Liver (tissue), 9 donors: ENCODE results near the gene CLDN20. TPM values are rescaled to one million over a fixed set of nuclear protein-coding genes. Genes with fewer than 3 reads are reported as not detected.

Source experiments
- DNase-seq: peaks from one replicate; pipeline ENCODE4 v3.0.0-alpha.2; 2017; ENCODE audit warnings: low spot score
- H3K27ac ChIP-seq, 2 donors: one replicate each; pipeline ENCODE4 v1.7.0; 2013; ENCODE audit warnings: inconsistent platforms in 2 of 2, low read length in 2 of 2, control low read depth in 1 of 2, low read depth in 1 of 2, mild to moderate bottlenecking in 1 of 2
- H3K27me3 ChIP-seq, 4 donors: one replicate each; pipeline versions ENCODE4 v1.6.1 to v1.7.0; 2013; ENCODE audit warnings: low read length in 3 of 4, inconsistent platforms in 1 of 4, mild to moderate bottlenecking in 1 of 4, moderate library complexity in 1 of 4; ENCODE audit not compliant: control insufficient read depth in 4 of 4, insufficient read depth in 4 of 4
- H3K36me3 ChIP-seq, 4 donors: one replicate each; pipeline versions ENCODE4 v1.6.1 to v1.7.0; 2013; ENCODE audit warnings: low read length in 3 of 4, mild to moderate bottlenecking in 3 of 4, low read depth in 1 of 4, moderate library complexity in 1 of 4; ENCODE audit not compliant: control insufficient read depth in 4 of 4, insufficient read depth in 3 of 4
- H3K4me1 ChIP-seq, 4 donors: one replicate each; pipeline versions ENCODE4 v1.6.1 to v1.7.0; 2013; ENCODE audit warnings: low read length in 3 of 4, mild to moderate bottlenecking in 3 of 4, moderate library complexity in 1 of 4; ENCODE audit not compliant: control insufficient read depth in 4 of 4, insufficient read depth in 4 of 4
- H3K4me3 ChIP-seq, 3 donors: one replicate each; pipeline versions ENCODE4 v1.6.1 to v1.7.0; 2013; ENCODE audit warnings: low read length in 3 of 3, control low read depth in 1 of 3, low read depth in 1 of 3, mild to moderate bottlenecking in 1 of 3
- H3K9ac ChIP-seq, 2 donors: one replicate each; pipeline ENCODE4 v1.7.0; 2013; ENCODE audit warnings: low read length in 2 of 2, mild to moderate bottlenecking in 2 of 2, moderate library complexity in 2 of 2, control low read depth in 1 of 2, low read depth in 1 of 2
- H3K9me3 ChIP-seq, 4 donors: one replicate each; pipeline versions ENCODE4 v1.6.1 to v1.7.0; 2013; ENCODE audit warnings: low read length in 3 of 4; ENCODE audit not compliant: control insufficient read depth in 4 of 4
- ATF3 ChIP-seq: IDR thresholded peaks from 2 replicates; pipeline ENCODE4 v1.6.1; 2016; ENCODE audit warnings: antibody characterized with exemption
- EGR1 ChIP-seq, 2 donors: IDR thresholded peaks; 2 replicates each; pipeline ENCODE4 v1.6.1; 2016 to 2018; ENCODE audit warnings: antibody characterized with exemption in 2 of 2, low read depth in 2 of 2
- FOXA1 ChIP-seq: IDR thresholded peaks from 2 replicates; pipeline ENCODE4 v1.6.1; 2016; ENCODE audit warnings: antibody characterized with exemption
- FOXA2 ChIP-seq: IDR thresholded peaks from 2 replicates; pipeline ENCODE4 v1.6.1; 2016; ENCODE audit warnings: antibody characterized with exemption
- NR2F2 ChIP-seq: IDR thresholded peaks from 2 replicates; pipeline ENCODE4 v1.6.1; 2016; ENCODE audit warnings: antibody characterized with exemption
- REST ChIP-seq: IDR thresholded peaks from 2 replicates; pipeline ENCODE4 v1.6.1; 2016; ENCODE audit warnings: antibody characterized with exemption, mild to moderate bottlenecking
- RXRA ChIP-seq, 2 donors: IDR thresholded peaks; 2 replicates each; pipeline ENCODE4 v1.6.1; 2017 to 2018; ENCODE audit warnings: antibody characterized with exemption in 2 of 2, mild to moderate bottlenecking in 1 of 2
- SP1 ChIP-seq: IDR thresholded peaks from 2 replicates; pipeline ENCODE4 v1.6.1; 2018; ENCODE audit warnings: antibody characterized with exemption, mild to moderate bottlenecking
- TAF1 ChIP-seq: conservative IDR thresholded peaks from 2 replicates; pipeline ENCODE4 v1.6.1; 2016; ENCODE audit warnings: antibody characterized with exemption, mild to moderate bottlenecking
- YY1 ChIP-seq: IDR thresholded peaks from 2 replicates; pipeline ENCODE4 v1.6.1; 2016; ENCODE audit warnings: antibody characterized with exemption, mild to moderate bottlenecking
- WGBS: extraction: QIAGEN DNeasy Blood & Tissue Kit; methylation state at CpG from one replicate; pipeline ENCODE4 v1.1.7; 2013; 5-methylcytosine and 5-hydroxymethylcytosine counted together
- polyA plus RNA-seq, 2 donors: library from polyadenylated mRNA; stranded (reverse) in 1 of 2; unstranded in 1 of 2; fragments of 200-250 nt in 1 of 2; fragments of >200 nt in 1 of 2; fragmentation: Nextera tagmentation in 1 of 2; extraction: Ambion mirVana in 1 of 2; gene quantifications; one replicate each; pipeline versions ENCODE4 v1.2.1 to v1.2.3, GENCODE V29; 2013 to 2015
- total RNA-seq, 2 donors: library from RNA; depleted of rRNA; stranded (reverse); fragments of >200 nt; gene quantifications; one replicate each; pipeline ENCODE4 v1.2.3, GENCODE V29; 2014
- TF ChIP-seq, protein P1 (sequence below): IDR thresholded peaks from 2 replicates; pipeline ENCODE4 v1.6.1; 2016; ENCODE audit warnings: antibody characterized with exemption
- TF ChIP-seq, protein P2 (sequence below): fragments of 150-350 bp; IDR thresholded peaks from 2 replicates; pipeline ENCODE4 v1.5.1; 2017; ENCODE audit warnings: improper control_type of control experiment, low read depth, low read length; ENCODE audit not compliant: missing input control
- donor health status: healthy.
- donor health status: healthy.
- donor health status: healthy.
- donor health status: healthy.
- donor health status: healthy.

The CLDN20 gene
- total and polyA plus RNA-seq, 4 donors: 0.26 TPM; not detected in 3

- TF ChIP-seq, protein P1, sequence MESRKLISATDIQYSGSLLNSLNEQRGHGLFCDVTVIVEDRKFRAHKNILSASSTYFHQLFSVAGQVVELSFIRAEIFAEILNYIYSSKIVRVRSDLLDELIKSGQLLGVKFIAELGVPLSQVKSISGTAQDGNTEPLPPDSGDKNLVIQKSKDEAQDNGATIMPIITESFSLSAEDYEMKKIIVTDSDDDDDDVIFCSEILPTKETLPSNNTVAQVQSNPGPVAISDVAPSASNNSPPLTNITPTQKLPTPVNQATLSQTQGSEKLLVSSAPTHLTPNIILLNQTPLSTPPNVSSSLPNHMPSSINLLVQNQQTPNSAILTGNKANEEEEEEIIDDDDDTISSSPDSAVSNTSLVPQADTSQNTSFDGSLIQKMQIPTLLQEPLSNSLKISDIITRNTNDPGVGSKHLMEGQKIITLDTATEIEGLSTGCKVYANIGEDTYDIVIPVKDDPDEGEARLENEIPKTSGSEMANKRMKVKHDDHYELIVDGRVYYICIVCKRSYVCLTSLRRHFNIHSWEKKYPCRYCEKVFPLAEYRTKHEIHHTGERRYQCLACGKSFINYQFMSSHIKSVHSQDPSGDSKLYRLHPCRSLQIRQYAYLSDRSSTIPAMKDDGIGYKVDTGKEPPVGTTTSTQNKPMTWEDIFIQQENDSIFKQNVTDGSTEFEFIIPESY: no peak
- TF ChIP-seq REST (no peak), TAF1 (no peak), FOXA2 (no peak)
Observed at GRCh38 chr6:155276638-155277037, 12.8 kb downstream of the CLDN20 start (continued).

- TF ChIP-seq FOXA1: no peak
- TF ChIP-seq TAF1: no peak
- TF ChIP-seq, protein P2, sequence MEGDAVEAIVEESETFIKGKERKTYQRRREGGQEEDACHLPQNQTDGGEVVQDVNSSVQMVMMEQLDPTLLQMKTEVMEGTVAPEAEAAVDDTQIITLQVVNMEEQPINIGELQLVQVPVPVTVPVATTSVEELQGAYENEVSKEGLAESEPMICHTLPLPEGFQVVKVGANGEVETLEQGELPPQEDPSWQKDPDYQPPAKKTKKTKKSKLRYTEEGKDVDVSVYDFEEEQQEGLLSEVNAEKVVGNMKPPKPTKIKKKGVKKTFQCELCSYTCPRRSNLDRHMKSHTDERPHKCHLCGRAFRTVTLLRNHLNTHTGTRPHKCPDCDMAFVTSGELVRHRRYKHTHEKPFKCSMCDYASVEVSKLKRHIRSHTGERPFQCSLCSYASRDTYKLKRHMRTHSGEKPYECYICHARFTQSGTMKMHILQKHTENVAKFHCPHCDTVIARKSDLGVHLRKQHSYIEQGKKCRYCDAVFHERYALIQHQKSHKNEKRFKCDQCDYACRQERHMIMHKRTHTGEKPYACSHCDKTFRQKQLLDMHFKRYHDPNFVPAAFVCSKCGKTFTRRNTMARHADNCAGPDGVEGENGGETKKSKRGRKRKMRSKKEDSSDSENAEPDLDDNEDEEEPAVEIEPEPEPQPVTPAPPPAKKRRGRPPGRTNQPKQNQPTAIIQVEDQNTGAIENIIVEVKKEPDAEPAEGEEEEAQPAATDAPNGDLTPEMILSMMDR: no peak
- no peak for TF ChIP-seq NR2F2
- TF ChIP-seq RXRA (IDR thresholded peaks at IDR 0.05): no peak
- no peak overlapping the region for H3K4me3 ChIP-seq
- H3K9ac ChIP-seq: no peak overlapping the region
- H3K36me3 ChIP-seq: peaks cover 0 to 17% (median 12%) of the 10 kb centered on the region in 4 donors
- H3K27ac ChIP-seq: no peak overlapping the region
- WGBS: 96% methylated on average over 5 of the region's 5 CpGs
- no peak for DNase-seq
- H3K27me3 ChIP-seq: no peaks in the 10 kb centered on the region
- H3K9me3 ChIP-seq: no peaks in the 10 kb centered on the region
- H3K4me1 ChIP-seq: peaks cover 0 to 1% (median 0%) of the 10 kb centered on the region in 4 donors
Observed at GRCh38 chr6:155278319-155279049, 14.7 kb downstream of the CLDN20 start.

GRCh38 chr6:155284775-155285174, 21.0 kb downstream of the CLDN20 start:
- H3K36me3 ChIP-seq: peaks cover 0 to 34% (median 22%) of the 10 kb centered on the region in 4 donors
- TF ChIP-seq SP1 (no peak), EGR1 (IDR thresholded peaks at IDR 0.05; ENCODE audit: low read depth in 2 of 2) (no peak), REST (no peak), ATF3 (no peak), YY1 (no peak)
- TF ChIP-seq, protein P2: no peak
- TF ChIP-seq, protein P1: no peak

More at GRCh38 chr6:155284775-155285174, 21.0 kb downstream of the CLDN20 start:
- Histone ChIP-seq H3K9ac (no peak overlapping the region), H3K4me3 (no peak overlapping the region), H3K27ac (no peak overlapping the region), H3K4me1 (no peaks in the 10 kb centered on the region), H3K27me3 (no peaks in the 10 kb centered on the region), H3K9me3 (no peaks in the 10 kb centered on the region)
- WGBS: 95% methylated on average over 4 of the region's 4 CpGs
- no peak for DNase-seq
